GM12878 (cell line): Measurements from ENCODE around the gene MAP3K6. TPM values are rescaled to one million over a fixed set of nuclear protein-coding genes. Genes with fewer than 3 reads are reported as not detected.

Experiments
- ATAC-seq: fragments of 200-7000 bp; cut with Tn5 transposase; 3 replicates; pipeline ENCODE4 v1.9.1; 2020; ENCODE audit warnings: mild to moderate bottlenecking, moderate library complexity
- BruUV-seq: library from RNA; stranded (reverse); fragments of 400-500 nt; replicated peaks from 2 replicates; lab custom pipeline; 2021; lab: Mats Ljungman, UMichigan
- CTCF ChIA-PET: fragments of 300-600 bp; sonication (Branson Sonifier 250); formaldehyde crosslinking; extraction: SDS; loops from one replicate; lab custom pipeline; 2021; ENCODE audit warnings: inconsistent platforms; lab: Yijun Ruan, JAX
- POLR2A ChIA-PET: fragments of 350-600 bp; formaldehyde crosslinking; extraction: SDS; loops from one replicate; lab custom pipeline; 2021; ENCODE audit warnings: inconsistent platforms; lab: Charles Lee
- RAD21 ChIA-PET: fragments of 300-600 bp; sonication (Branson Sonifier 250); formaldehyde crosslinking; loops from one replicate; lab custom pipeline; 2023; ENCODE audit warnings: antibody characterized with exemption; ENCODE audit not compliant: unreplicated experiment; lab: Charles Lee
- SMC1A ChIA-PET: fragments of 300-600 bp; sonication (Branson Sonifier 250); formaldehyde crosslinking; loops from one replicate; lab custom pipeline; 2023; ENCODE audit not compliant: unreplicated experiment, uncharacterized antibody; lab: Charles Lee
- DNase-seq: peaks from one replicate; pipeline ENCODE4 v3.0.0-alpha.2; 2011; ENCODE audit warnings: low read depth, low spot score
- FAIRE-seq: peaks from 3 replicates; lab custom pipeline; 2011; peaks lifted over from hg19 to GRCh38; lab: Jason Lieb, UNC
- H2AFZ ChIP-seq: 2 replicates; pipeline ENCODE4 v1.6.0; 2011; ENCODE audit warnings: low read depth, low read length, control low read depth; ENCODE audit not compliant: control insufficient read depth
- H3K27ac ChIP-seq: 2 replicates; pipeline ENCODE4 v1.5.1; 2011; ENCODE audit warnings: control low read depth; ENCODE audit not compliant: control insufficient read depth, insufficient read depth
- H3K27me3 ChIP-seq, 2 experiments: replicated peaks in 1 of 2; 2 replicates each; pipeline versions ENCODE4 v1.6.0 to v1.6.1; 2011; ENCODE audit warnings: low read length in 1 of 2; ENCODE audit not compliant: control insufficient read depth in 2 of 2, insufficient read depth in 2 of 2
- H3K36me3 ChIP-seq, 2 experiments: 2 replicates each; pipeline ENCODE4 v1.5.1; 2011; ENCODE audit warnings: low read length in 1 of 2; ENCODE audit not compliant: control insufficient read depth in 2 of 2, insufficient read depth in 2 of 2
- H3K4me1 ChIP-seq: 2 replicates; pipeline ENCODE4 v1.6.1; 2011; ENCODE audit warnings: mild to moderate bottlenecking, low read length, moderate library complexity, mixed read lengths; ENCODE audit not compliant: control insufficient read depth, insufficient read depth
- H3K4me2 ChIP-seq: 2 replicates; pipeline ENCODE4 v1.6.0; 2011; ENCODE audit warnings: control low read depth; ENCODE audit not compliant: control insufficient read depth, insufficient read depth
- H3K4me3 ChIP-seq: fragments of 200-600 bp; sonication (generic); 2 replicates; pipeline ENCODE4 v1.5.1; 2016
- H3K79me2 ChIP-seq: 2 replicates; pipeline ENCODE4 v1.6.0; 2011; ENCODE audit warnings: low read length; ENCODE audit not compliant: control insufficient read depth, insufficient read depth
- H3K9ac ChIP-seq: 2 replicates; pipeline ENCODE4 v1.8.0; 2011; ENCODE audit warnings: low read length, control low read depth, mixed read lengths; ENCODE audit not compliant: control insufficient read depth, insufficient read depth
- H3K9me3 ChIP-seq: replicated peaks from 3 replicates; pipeline ENCODE4 v1.5.1; 2011; ENCODE audit warnings: mild to moderate bottlenecking, low read length; ENCODE audit not compliant: control insufficient read depth, insufficient read depth
- H4K20me1 ChIP-seq: 2 replicates; pipeline ENCODE4 v1.6.0; 2011; ENCODE audit not compliant: control insufficient read depth, insufficient read depth
- BHLHE40 ChIP-seq, 2 experiments: fragments of 450-650 bp in 1 of 2; IDR thresholded peaks; 2 replicates each; pipeline ENCODE4 v1.6.1; 2011 to 2017; ENCODE audit warnings: low read depth in 2 of 2, borderline replicate concordance in 1 of 2, improper control_type of control experiment in 1 of 2, low read length in 1 of 2, mild to moderate bottlenecking in 1 of 2
- CEBPZ ChIP-seq: fragments of 150-350 bp; IDR thresholded peaks from 2 replicates; pipeline ENCODE4 v1.6.1; 2016; ENCODE audit warnings: low read depth, low read length
- CREM ChIP-seq: IDR thresholded peaks from 2 replicates; pipeline ENCODE4 v1.6.1; 2014; ENCODE audit warnings: antibody characterized with exemption, low read depth
- EZH2 ChIP-seq: IDR thresholded peaks from 2 replicates; pipeline ENCODE4 v1.6.1; 2012; ENCODE audit warnings: low read depth, mild to moderate bottlenecking, control low read depth, inconsistent platforms, low read length, borderline replicate concordance; ENCODE audit not compliant: control insufficient read depth
- IKZF1 ChIP-seq: fragments of 450-650 bp; conservative IDR thresholded peaks from 2 replicates; pipeline ENCODE4 v1.6.1; 2017; ENCODE audit warnings: antibody characterized with exemption, mild to moderate bottlenecking
- NFYB ChIP-seq: IDR thresholded peaks from 2 replicates; pipeline ENCODE4 v1.6.1; 2011; ENCODE audit warnings: low read depth, mild to moderate bottlenecking, low read length, improper control_type of control experiment, moderate library complexity; ENCODE audit not compliant: insufficient read depth
- NR2C2 ChIP-seq: IDR thresholded peaks from 2 replicates; pipeline ENCODE4 v1.6.1; 2011; ENCODE audit warnings: borderline replicate concordance, low read depth; ENCODE audit not compliant: control insufficient read depth, insufficient read length
- TBL1XR1 ChIP-seq: IDR thresholded peaks from 2 replicates; pipeline ENCODE4 v1.6.1; 2012; ENCODE audit warnings: low read depth, low read length, improper control_type of control experiment
- USF2 ChIP-seq: IDR thresholded peaks from 2 replicates; pipeline ENCODE4 v1.6.1; 2011; ENCODE audit warnings: low read depth, low read length, improper control_type of control experiment, borderline replicate concordance
- WRNIP1 ChIP-seq: IDR thresholded peaks from 2 replicates; pipeline ENCODE4 v1.6.1; 2011; ENCODE audit warnings: low read depth, low read length, improper control_type of control experiment, borderline replicate concordance
- ZBTB11 ChIP-seq: fragments of 450-650 bp; formaldehyde crosslinking; IDR thresholded peaks from 2 replicates; pipeline ENCODE4 v1.5.0; 2022; ENCODE audit warnings: mild to moderate bottlenecking, missing genetic modification characterization
- ZNF384 ChIP-seq: IDR thresholded peaks from 2 replicates; pipeline ENCODE4 v1.6.1; 2012; ENCODE audit warnings: low read depth, mild to moderate bottlenecking, low read length, improper control_type of control experiment, borderline replicate concordance
- WGBS: methylation state at CpG from one replicate; pipeline ENCODE4 v1.1.6; 2016; ENCODE audit warnings: low lambda C conversion rate; ENCODE audit not compliant: insufficient replicate concordance, insufficient coverage; ENCODE audit errors: missing lambda C conversion rate; 5-methylcytosine and 5-hydroxymethylcytosine counted together
- in situ Hi-C: fragments of 300-500 bp; cut with MboI; formaldehyde crosslinking; loops from 9 replicates; pipeline ENCODE4 v1.14.3; 2018; ENCODE audit warnings: mixed read lengths
- intact Hi-C: fragments of 100-400 bp; cut with micrococcal nuclease; formaldehyde crosslinking; loops from one replicate; pipeline ENCODE4 v1.14.2; 2022; ENCODE audit not compliant: unreplicated experiment
- polyA plus RNA-seq, 11 experiments: library from polyadenylated mRNA; depleted of rRNA in 4 of 11; unstranded in 6 of 11; stranded (reverse) in 5 of 11; fragments of >200 nt; fragmentation: Nextera tagmentation in 4 of 11; fragmentation: Illumina TruSeq in 1 of 11; extraction: Ambion mirVana in 4 of 11; extraction: Trizol in 1 of 11; gene quantifications; 1 replicate in 1 of 11; 2 replicates in 10 of 11; pipeline versions ENCODE4 v1.2.1 to v1.2.3, GENCODE V29; 2011 to 2016; ENCODE audit warnings: inconsistent platforms in 2 of 11, missing spikeins in 2 of 11, low read depth in 1 of 11
- total RNA-seq, 4 experiments: library from RNA; depleted of rRNA in 3 of 4; stranded (reverse); fragments of >200 nt in 3 of 4; fragmentation: Illumina TruSeq in 1 of 4; extraction: Trizol in 1 of 4; gene quantifications; 2 replicates each; pipeline versions ENCODE4 v1.2.1 to v1.2.3, GENCODE V29; 2013 to 2021

The MAP3K6 gene
- total and polyA plus RNA-seq, 10 of the 15 experiments (the other 5 are each of a cell fraction or from before 2014, with no cell fraction given): 0.15 to 3.4 (median 1.2) TPM; not detected in 1

- Histone ChIP-seq H3K36me3 (peaks cover 6 to 17% of the 10 kb centered on the region in 2 experiments), H3K27ac (peak within 1 kb of the TSS; percentile 96), H3K9ac (peak within 1 kb of the TSS; percentile 96), H2AFZ (peak within 1 kb of the TSS; percentile 98), H4K20me1 (no peaks in the 10 kb centered on the region), H3K9me3 (no peaks in the 10 kb centered on the region), H3K4me2 (peak within 1 kb of the TSS; percentile 96), H3K4me3 (peak within 1 kb of the TSS; percentile 95), H3K79me2 (peaks cover 42% of the 10 kb centered on the region), H3K4me1 (no peaks in the 10 kb centered on the region), H3K27me3 (no peaks in the 10 kb centered on the region)
- CTCF ChIA-PET: interaction anchor here (0.6 to 2.5 kb wide), 6 partner anchors 11 to 282 kb away, joined by 3 to 22 read pairs (median 6); partner anchors contain the start of gene AHDC1
- POLR2A ChIA-PET: interaction anchor here (0.6 to 1.4 kb wide), 3 partner anchors 11 to 20 kb away, joined by 3 to 6 read pairs (median 5); partner anchors contain the start of gene SYTL1
- WGBS: 1% methylated on average over 67 of the region's 67 CpGs
- in situ Hi-C loops (no loop called here), intact Hi-C loops (loop anchor here (5.0 to 10.0 kb wide), 2 partner anchors 45 to 343 kb away; partner anchors contain the start of gene MAP3K6)
- SMC1A ChIA-PET: interaction anchor here (0.9 kb wide), 1 partner anchor 284 kb away, joined by 3 read pairs; no protein-coding TSS in a partner anchor
- RAD21 ChIA-PET: interaction anchor here (1.5 kb wide), 1 partner anchor 35 kb away, joined by 4 read pairs; no protein-coding TSS in a partner anchor
- ATAC-seq: peak; percentile 98
- peak; percentile 44 for FAIRE-seq
- no TSS peak for BruUV-seq
- DNase-seq: peak; percentile 76
- TF ChIP-seq IKZF1 (peak; percentile 98), EZH2 (no peak), ZNF384 (no peak), BHLHE40 (IDR thresholded peaks at IDR 0.05; ENCODE audit: borderline replicate concordance in 1 of 2, low read depth in 2 of 2, low read length in 1 of 2) (peak; percentile 92 to 97), NFYB (peak; percentile 67; the same call in 1 of the 2 replicates), WRNIP1 (peak; percentile 40; the same call in 1 of the 2 replicates), ZBTB11 (CRISPR knock-in tag) (peak; percentile 98), TBL1XR1 (peak; percentile 84), CEBPZ (no peak), USF2 (no peak; the same call in 1 of the 2 replicates), CREM (peak; percentile 98), NR2C2 (no peak)
These were observed 44.8 kb downstream of the MAP3K6 start, which contains the start of gene TMEM222 for GRCh38 chr1:27321813-27322568. TMEM222 (plus strand) TSS chr1:27322163; CDS start chr1:27322198, 35 bp downstream.
